SU-DHL-6 (cell line): ENCODE measurements around the gene CD300E.
"Not testable (repeated sequence)": the region's sequence is repeated elsewhere in the genome, so short reads cannot be mapped to it uniquely, and the experiment has no call there.

Source experiments
- EZH2phosphoT487 ChIP-seq: fragments of 200-600 bp; sonication (generic), shearing (Covaris generic); conservative IDR thresholded peaks from 2 replicates; pipeline ENCODE4 v1.6.1; 2018; ENCODE audit warnings: mild to moderate bottlenecking, antibody characterized with exemption, low read length, moderate library complexity, mixed read lengths
- TF ChIP-seq, protein P1 (sequence below): fragments of 200-600 bp; sonication (generic); IDR thresholded peaks from one replicate; pipeline ENCODE4 v1.5.1; 2017; ENCODE audit warnings: antibody characterized with exemption, mild to moderate bottlenecking, low read length, moderate library complexity; ENCODE audit not compliant: insufficient read depth, poor library complexity, severe bottlenecking

GRCh38 chr17:74636541-74637085 lies 13.1 kb upstream of the CD300E start:
- TF ChIP-seq, protein P1, sequence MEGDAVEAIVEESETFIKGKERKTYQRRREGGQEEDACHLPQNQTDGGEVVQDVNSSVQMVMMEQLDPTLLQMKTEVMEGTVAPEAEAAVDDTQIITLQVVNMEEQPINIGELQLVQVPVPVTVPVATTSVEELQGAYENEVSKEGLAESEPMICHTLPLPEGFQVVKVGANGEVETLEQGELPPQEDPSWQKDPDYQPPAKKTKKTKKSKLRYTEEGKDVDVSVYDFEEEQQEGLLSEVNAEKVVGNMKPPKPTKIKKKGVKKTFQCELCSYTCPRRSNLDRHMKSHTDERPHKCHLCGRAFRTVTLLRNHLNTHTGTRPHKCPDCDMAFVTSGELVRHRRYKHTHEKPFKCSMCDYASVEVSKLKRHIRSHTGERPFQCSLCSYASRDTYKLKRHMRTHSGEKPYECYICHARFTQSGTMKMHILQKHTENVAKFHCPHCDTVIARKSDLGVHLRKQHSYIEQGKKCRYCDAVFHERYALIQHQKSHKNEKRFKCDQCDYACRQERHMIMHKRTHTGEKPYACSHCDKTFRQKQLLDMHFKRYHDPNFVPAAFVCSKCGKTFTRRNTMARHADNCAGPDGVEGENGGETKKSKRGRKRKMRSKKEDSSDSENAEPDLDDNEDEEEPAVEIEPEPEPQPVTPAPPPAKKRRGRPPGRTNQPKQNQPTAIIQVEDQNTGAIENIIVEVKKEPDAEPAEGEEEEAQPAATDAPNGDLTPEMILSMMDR, result not testable (repeated sequence)
- TF ChIP-seq EZH2phosphoT487, result not testable (repeated sequence)
